Measurements from ENCODE around the gene TOX3. TPM values are rescaled to one million over a fixed set of nuclear protein-coding genes. Genes with fewer than 3 reads are reported as not detected.

The TOX3 gene
- total and polyA plus RNA-seq, 2 of the 13 experiments (the other 11 are each of a cell fraction or from before 2014, with no cell fraction given), result 14.5 to 98.6 TPM

DNA sequence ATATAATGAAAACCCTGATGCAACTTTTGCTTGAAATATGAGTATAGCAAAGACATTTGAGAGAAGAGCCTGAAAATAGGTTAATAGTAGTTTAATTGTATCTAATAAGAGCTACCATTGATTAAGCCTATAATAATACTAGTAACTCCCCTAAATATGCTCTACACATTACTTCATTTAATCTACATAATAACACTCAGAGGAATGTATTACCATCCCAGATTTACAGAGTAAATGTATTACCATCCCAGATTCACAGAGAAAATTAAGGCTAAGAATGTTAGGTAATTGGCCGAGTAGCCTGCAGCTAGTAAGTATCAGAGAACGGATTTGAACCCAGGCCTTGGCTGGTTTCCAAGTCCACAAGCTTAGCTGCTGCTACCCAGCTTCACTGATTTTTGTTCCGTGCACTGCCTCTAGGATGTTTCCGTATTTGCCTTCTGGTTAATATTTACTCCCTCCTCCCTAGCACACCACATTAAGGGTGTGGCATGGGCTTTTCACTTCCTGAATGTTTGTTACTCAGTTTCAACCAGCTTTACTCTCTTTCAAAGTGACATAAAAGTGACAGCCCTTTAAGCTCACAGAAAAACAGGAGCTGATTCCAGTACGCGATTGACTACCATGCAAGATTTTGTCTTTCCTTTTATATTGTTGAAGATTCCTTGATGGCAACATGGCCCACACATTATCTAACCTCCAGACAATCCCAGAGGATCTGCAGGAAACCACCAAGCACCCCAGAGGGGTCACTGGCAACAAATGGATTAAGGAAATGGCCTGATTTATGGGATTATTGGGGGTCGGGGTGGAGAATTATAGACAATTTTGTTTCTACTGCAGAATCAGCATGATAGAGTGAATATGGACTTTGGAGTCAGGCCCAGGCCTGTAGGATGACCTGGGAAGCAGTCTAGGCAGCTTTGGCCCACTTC lies 26.7 kb upstream of the TOX3 start (continued):
- peak; percentile 81; the same call in 1 of the 2 replicates for TF ChIP-seq ZNF205 (CRISPR knock-in tag; IDR thresholded peaks at IDR 0.05)
- TF ChIP-seq, protein P1, sequence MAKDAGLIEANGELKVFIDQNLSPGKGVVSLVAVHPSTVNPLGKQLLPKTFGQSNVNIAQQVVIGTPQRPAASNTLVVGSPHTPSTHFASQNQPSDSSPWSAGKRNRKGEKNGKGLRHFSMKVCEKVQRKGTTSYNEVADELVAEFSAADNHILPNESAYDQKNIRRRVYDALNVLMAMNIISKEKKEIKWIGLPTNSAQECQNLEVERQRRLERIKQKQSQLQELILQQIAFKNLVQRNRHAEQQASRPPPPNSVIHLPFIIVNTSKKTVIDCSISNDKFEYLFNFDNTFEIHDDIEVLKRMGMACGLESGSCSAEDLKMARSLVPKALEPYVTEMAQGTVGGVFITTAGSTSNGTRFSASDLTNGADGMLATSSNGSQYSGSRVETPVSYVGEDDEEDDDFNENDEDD (CRISPR knock-in tag; IDR thresholded peaks at IDR 0.05; ENCODE audit: borderline replicate concordance), result no peak; the same call in 1 of the 2 replicates
- no peak for TF ChIP-seq MAFK (conservative IDR thresholded peaks at IDR 0.05 in 1 of 2, IDR thresholded peaks at IDR 0.05 in 1 of 2; ENCODE audit: low read length in 2 of 2)
- no peak for TF ChIP-seq TBX3 (IDR thresholded peaks at IDR 0.05; ENCODE audit: borderline replicate concordance)
- TF ChIP-seq FOXA3 (CRISPR knock-in tag; IDR thresholded peaks at IDR 0.05), result peak; percentile 94
- peak; percentile 69; the same call in 1 of the 2 replicates for TF ChIP-seq ARNTL (CRISPR knock-in tag; IDR thresholded peaks at IDR 0.05)
- no peak for TF ChIP-seq ZNF530 (CRISPR knock-in tag; IDR thresholded peaks at IDR 0.05; ENCODE audit: low read depth)
- TF ChIP-seq HNRNPLL (IDR thresholded peaks at IDR 0.05; ENCODE audit: low read depth, low read length, poor library complexity, severe bottlenecking), result peak; percentile 18
- no peak for TF ChIP-seq CCAR2 (optimal IDR thresholded peaks at IDR 0.05; ENCODE audit: low read depth, low read length)
- TF ChIP-seq GATA4 (IDR thresholded peaks at IDR 0.05; ENCODE audit: borderline replicate concordance, low read depth), result peak; percentile 45; the same call in 1 of the 2 replicates
- TF ChIP-seq CCDC6 (CRISPR knock-in tag; IDR thresholded peaks at IDR 0.05), result peak; percentile 64; the same call in 1 of the 2 replicates
- no peak for TF ChIP-seq PRDM4 (CRISPR knock-in tag; IDR thresholded peaks at IDR 0.05; ENCODE audit: borderline replicate concordance)
- TF ChIP-seq HOXA3 (CRISPR knock-in tag; IDR thresholded peaks at IDR 0.05), result peak; percentile 59; the same call in 1 of the 2 replicates
- peak; percentile 95; the same call in 1 of the 2 replicates for TF ChIP-seq ZSCAN5A (CRISPR knock-in tag; IDR thresholded peaks at IDR 0.05; ENCODE audit: borderline replicate concordance)
- no peak for TF ChIP-seq CBX2 (IDR thresholded peaks at IDR 0.05; ENCODE audit: low read depth, low read length)
- TF ChIP-seq CBX2 (CRISPR knock-in tag; IDR thresholded peaks at IDR 0.05; ENCODE audit: low read depth), result no peak
- TF ChIP-seq, protein P2, sequence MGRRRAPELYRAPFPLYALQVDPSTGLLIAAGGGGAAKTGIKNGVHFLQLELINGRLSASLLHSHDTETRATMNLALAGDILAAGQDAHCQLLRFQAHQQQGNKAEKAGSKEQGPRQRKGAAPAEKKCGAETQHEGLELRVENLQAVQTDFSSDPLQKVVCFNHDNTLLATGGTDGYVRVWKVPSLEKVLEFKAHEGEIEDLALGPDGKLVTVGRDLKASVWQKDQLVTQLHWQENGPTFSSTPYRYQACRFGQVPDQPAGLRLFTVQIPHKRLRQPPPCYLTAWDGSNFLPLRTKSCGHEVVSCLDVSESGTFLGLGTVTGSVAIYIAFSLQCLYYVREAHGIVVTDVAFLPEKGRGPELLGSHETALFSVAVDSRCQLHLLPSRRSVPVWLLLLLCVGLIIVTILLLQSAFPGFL (CRISPR knock-in tag; IDR thresholded peaks at IDR 0.05), result no peak
- TF ChIP-seq KDM5B (CRISPR knock-in tag; IDR thresholded peaks at IDR 0.05; ENCODE audit: borderline replicate concordance), result no peak
- TF ChIP-seq NPAS2 (CRISPR knock-in tag; IDR thresholded peaks at IDR 0.05; ENCODE audit: borderline replicate concordance), result no peak
- no peak; the same call in 1 of the 2 replicates for TF ChIP-seq FOXA1 (IDR thresholded peaks at IDR 0.05)
- peak; percentile 93 for TF ChIP-seq FOXA1 (CRISPR knock-in tag; IDR thresholded peaks at IDR 0.05)
- peak; percentile 64 for TF ChIP-seq CEBPG (CRISPR knock-in tag; IDR thresholded peaks at IDR 0.05)
- TF ChIP-seq ZIK1 (CRISPR knock-in tag; IDR thresholded peaks at IDR 0.05; ENCODE audit: borderline replicate concordance, low read depth), result no peak
- TF ChIP-seq TAF15 (IDR thresholded peaks at IDR 0.05; ENCODE audit: low read depth, low read length, poor library complexity, severe bottlenecking), result no peak
